ENCODE data around the gene KCNIP2.
"Not testable (repeated sequence)": the region's sequence is repeated elsewhere in the genome, so short reads cannot be mapped to it uniquely, and the experiment has no call there.

KCNIP2 gene

DNA sequence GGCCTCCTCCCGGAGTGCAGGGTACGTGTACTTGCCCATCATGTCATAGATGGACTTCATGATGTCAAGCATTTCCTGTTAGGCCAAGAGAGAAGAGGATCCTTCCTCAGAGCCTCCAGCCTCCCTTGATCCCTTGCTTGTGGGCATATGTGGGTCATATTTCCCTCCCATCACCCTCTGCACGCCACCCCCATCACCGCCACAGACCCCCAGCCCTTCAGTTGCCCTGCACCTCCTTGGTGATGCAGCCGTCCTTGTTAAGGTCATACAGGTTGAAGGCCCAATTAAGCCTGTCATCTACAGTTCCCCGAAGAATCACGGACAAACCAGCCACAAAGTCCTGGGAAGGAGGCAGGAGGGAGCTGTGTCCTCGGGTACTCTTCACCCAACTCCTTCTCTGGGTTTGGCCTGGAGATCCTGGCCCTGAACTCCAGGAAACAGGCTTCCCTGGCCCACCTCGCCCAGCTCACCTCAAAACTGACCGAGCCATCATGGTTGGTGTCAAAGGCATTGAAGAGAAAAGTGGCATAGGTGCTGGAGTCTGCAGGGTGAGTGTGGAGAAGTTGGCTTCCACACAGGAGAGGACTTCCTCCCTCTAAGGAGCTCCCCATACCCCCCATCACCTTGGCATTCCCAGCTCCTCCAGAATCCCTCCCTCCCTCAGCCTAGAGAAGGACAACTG lies 15.5 kb downstream of the KCNIP2 start:
- DNase-seq: no peak

DNA sequence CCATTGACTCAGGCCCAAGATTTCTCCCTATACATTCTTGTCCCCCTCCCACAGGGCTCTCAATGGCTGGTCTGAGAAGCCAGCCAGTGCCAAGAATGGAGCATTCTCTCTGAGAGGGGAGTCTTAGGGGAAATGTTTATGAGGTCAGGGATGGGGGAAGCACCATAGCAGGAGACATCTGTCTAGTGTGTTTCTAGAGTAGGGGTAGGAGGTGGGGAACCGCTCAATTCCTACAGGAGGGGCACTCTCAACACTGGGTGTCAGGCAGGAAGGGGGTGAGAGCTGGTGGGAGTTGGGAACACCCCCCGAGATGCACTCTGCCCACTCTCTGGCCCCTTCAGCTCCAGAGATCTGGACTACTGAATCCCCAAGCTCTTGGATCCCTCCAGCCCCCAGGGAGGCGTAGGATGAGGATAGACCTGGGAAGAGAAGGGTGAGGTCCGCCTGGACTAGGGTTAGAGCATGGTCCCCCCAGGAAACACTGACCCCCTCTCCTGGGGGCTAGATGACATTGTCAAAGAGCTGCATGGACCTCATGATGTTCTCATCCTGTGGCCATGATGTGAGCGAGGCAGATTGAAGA lies 16.7 kb downstream of the KCNIP2 start:
- no peak for DNase-seq

DNA sequence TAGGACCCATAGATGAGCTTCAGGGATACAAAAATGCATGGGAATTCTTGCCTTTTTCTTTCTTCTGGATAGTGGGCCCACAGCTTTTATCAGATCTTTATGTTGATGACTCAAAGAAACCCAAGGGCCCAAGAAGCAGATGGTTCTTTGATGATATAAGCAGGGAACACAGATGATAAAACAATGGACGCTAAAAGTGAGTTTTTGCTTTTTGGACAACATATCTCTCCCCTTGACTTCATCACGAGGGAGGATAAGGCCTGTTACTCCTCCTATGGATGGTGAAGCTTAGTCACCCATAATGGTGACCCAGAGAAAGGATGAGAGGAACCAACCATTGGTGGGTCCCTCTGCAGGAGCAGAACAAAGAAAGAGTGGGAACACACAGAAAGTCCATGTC lies 18.9 kb downstream of the KCNIP2 start:
- DNase-seq: no peak

DNA sequence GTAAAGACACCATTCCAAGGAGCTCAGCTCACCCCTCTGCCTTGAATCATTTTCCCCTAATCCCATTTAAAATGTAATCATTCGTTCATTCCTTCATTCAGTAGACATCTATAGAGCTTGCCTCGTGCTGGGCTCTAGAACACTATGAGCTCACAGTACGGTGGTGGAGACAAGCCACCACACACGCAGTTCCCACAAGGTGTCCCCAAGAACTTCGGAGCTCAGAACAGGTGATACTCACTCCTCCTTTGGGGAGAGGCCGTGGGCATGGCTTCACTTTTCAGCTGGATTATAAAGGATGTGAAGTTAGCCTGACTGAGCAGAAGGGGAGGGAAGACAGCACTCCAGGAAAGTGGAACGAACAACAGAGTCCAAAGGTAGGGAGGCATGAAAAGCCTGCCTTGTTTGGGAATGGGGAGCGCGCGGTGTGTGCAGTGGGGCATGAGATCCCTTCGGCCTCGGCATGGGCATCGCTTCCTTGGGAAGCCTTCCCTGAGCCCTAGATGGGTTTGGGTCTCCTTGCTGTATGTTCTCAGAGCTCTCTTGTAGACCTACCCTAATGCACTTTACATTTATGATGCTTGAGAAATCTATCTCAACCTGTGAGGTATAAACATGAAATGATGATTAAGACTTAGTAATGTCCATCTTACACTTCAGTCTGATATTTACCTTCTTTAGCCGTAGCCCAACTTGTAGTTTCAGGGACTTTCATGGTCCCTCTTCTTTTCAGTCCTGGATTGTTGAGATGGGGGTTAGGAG lies 24.5 kb downstream of the KCNIP2 start:
- DNase-seq: no peak

GRCh38 chr10:101818119-101818871 lies 25.3 kb downstream of the KCNIP2 start, which contains the start of gene OGA:
TSS of gene OGA (minus strand) at chr10:101818444. CDS start at chr10:101818022, 422 bp downstream.
- peak; percentile 98 for DNase-seq

DNA sequence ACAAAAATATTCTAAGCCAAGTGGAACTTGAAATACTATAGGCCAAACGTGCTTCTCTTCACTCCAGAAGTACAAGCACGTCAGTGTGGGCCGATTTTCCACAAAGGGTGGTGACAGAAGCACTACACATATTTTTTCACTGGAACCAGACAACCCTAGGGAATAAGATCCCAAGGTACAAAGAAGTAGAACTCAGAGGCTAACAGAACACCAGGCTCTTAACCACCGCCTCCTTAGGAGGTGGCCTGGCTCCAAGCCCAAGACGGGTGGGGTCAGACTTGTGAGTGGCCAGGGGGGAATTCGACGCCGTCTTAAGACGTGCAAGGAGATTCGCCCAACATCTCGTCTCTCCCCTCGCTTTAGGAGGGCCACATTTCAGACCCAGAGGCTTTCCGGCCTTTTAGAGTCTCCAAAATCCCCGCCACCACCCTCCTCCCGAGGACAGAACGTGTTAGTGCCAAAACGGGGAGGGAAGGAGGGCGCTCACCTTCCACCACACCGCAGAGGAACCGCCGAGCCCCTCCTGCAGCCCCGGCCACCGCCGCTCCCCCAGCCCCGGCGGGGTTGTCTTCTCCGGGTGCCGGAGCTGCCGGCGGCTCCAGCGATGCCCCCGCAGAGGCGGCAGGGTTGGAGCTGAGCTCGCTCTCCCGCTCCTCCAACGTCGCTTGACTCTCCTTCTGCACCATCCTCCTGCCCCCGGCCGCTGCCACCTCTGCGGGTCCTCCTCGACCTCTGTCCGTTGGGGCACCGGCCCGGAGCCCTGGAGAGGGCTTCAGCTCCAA lies 26.1 kb downstream of the KCNIP2 start:
- DNase-seq: no peak

- no peak for DNase-seq
Measured at GRCh38 chr10:101816913-101817336, 26.7 kb downstream of the KCNIP2 start.

- no peak for DNase-seq
Measured at GRCh38 chr10:101816376-101816775, 27.2 kb downstream of the KCNIP2 start.

DNA sequence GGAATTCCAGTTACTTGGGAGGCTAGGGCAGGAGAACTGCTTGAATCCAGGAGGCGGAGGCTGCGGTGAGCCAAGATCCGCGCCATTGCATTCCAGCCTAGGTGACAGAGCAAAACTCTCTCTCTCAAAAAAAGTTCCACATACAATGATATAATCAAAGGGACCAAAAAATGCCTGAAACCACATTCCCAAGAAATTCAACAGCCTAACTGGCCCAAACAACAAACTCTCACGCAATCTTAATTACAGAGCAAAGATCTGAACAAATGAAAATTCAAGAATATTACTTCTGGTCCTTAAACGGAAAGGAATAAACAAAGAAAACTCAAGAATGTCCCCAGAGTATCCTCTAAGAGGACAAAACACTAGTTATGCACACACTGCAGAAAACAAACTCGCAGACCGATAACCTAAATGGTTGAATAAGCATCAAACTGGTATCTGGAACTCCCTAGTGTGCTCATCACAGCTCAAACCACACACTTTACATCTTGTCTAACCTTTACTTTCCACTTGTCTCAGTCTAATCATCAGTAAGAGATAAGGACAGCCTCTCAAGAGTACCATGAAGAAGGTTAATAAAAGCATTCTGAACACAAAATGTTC lies 29.0 kb downstream of the KCNIP2 start:
- no peak for DNase-seq

DNA sequence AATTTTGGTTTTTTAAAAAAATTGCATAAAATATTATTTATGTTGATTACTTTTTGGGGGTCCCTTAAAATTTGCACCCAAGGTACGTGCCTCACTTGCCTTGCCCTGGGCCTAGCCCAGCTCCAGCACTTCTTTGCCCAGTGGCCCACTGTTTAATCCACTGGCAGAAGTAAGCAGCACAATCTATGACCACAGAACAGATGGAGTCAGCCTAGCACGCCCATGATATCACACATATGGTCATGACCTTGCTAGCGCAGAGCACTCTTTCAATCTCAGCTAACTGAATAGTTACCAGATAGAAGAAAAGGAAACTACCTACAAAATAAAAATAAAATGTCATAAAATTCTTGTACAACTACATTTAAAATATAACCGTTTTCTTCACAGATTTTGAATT lies 31.0 kb downstream of the KCNIP2 start:
- DNase-seq: no peak

GRCh38 chr10:101807158-101807557 lies 36.4 kb downstream of the KCNIP2 start:
- DNase-seq: no peak

- DNase-seq: no peak
Measured at GRCh38 chr10:101803511-101803910, 40.1 kb downstream of the KCNIP2 start.

GRCh38 chr10:101797403-101798059 lies 46.1 kb downstream of the KCNIP2 start:
- no peak for DNase-seq

DNA sequence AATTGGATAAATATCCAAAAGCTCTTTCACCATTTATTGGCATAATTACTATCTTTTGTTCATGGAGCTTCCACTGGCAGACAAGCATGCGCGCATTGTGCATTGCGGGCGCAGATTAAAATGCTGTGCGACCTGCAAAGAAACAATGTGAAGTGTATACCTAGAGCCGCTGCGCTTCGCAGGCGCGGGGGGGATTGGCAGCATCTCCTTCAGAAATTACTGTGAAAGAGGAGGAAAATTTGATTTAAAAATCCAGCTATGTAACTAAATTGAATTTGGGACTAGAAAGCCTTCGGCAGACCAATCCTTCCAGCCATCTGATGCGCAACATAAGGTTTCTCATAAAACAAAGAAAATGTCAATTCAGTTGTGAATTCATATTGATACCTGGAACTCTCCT lies 50.1 kb downstream of the KCNIP2 start:
- DNase-seq: no peak

GRCh38 chr10:101789686-101790085 lies 53.9 kb downstream of the KCNIP2 start:
- DNase-seq: no peak

GRCh38 chr10:101789231-101789630 lies 54.4 kb downstream of the KCNIP2 start:
- DNase-seq: not testable (repeated sequence)

DNA sequence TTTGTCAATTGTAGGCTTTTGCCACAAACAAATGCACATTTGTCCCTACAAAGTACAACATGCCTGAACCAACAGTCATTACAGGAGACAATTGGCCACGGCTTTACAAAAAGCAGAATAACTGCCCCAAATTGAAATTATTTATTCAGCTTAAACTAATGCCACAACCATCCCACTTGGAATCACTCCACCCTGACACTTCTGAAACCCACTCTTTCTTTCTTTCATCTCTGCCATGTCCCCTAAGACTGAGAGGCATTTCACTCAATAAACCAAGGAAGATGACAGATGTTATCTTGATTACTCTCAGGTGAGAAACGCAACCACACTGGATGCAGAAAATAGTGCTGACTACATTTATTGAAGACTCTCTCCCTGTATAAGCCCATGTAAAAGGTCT lies 57.8 kb downstream of the KCNIP2 start:
- no peak for DNase-seq

- DNase-seq: no peak
Measured at GRCh38 chr10:101784558-101784957, 59.0 kb downstream of the KCNIP2 start.

GRCh38 chr10:101783736-101784118 lies 59.9 kb downstream of the KCNIP2 start:
- no peak for DNase-seq

DNA sequence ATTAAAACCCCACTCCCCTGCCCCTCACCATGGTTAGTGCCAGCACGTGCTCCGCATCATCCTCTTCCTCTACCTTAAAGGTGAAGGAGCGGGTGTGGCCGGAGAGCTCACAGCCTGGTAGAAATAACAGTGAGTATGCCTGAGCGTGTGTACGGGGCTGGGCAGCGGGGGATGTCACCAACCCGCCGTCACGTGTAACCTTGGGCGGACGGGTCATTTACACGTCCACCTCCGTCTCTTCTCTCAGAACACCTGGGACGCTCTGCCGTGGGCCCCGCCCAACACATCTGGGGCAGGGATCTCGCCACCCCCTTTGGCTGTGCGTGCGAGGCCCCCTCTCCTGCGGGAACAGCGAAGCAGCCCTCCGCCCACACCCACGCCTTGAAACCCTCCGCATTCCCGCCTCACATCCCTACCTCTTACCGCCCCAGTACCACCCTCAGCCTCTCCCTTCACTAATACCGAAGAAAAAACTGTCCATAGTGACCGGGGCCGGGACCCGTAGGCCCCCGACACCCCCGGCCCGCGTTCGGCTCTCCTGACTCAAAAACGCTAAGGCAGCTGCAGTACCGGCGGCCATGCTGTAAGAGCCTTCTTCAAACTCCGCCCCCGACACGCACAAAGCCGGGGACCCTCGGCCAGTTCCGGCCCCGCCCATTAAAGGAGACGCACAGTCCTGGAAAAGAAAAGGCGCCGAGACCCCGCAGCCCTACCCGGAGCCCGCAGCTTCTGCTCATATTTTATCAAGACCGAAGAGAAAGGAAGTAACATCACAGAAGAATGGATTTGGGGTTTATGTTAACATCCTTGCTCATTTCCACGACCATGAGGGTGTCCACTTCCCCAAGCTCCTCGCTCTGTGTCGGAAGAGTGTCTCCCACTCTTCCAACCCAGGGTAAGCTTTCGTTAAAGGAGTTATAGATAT lies 60.5 kb downstream of the KCNIP2 start, which contains the start of gene NPM3:
Gene NPM3 (minus strand): TSS at position 636 of the 925 bp plus-strand sequence. CDS start 56 bp downstream, at position 580.
- DNase-seq: peak; percentile 37

Data from SIG-M5 (cell line).